Hepatocyte (in vitro differentiated cells): ENCODE measurements around the gene TNNC1. TPM values are rescaled to one million over a fixed set of nuclear protein-coding genes. Genes with fewer than 3 reads are reported as not detected.

ENCODE experiments used
- DNase-seq: peaks from one replicate; pipeline ENCODE4 v3.0.0-alpha.2; 2016; ENCODE audit warnings: low spot score
- H2AFZ ChIP-seq: fragments of 200-600 bp; sonication (generic); 2 replicates; pipeline ENCODE4 v1.6.0; 2016; ENCODE audit warnings: antibody characterized with exemption, mild to moderate bottlenecking
- H3K27ac ChIP-seq: fragments of 200-600 bp; sonication (generic); 2 replicates; pipeline ENCODE4 v1.5.1; 2016; ENCODE audit warnings: mild to moderate bottlenecking
- H3K27me3 ChIP-seq: fragments of 200-600 bp; sonication (generic); 2 replicates; pipeline ENCODE4 v1.6.1; 2016
- H3K36me3 ChIP-seq: fragments of 200-600 bp; sonication (generic); replicated peaks from 2 replicates; pipeline ENCODE4 v1.5.1; 2016; ENCODE audit warnings: low read depth; ENCODE audit not compliant: insufficient read depth
- H3K4me1 ChIP-seq: fragments of 200-600 bp; sonication (generic); 2 replicates; pipeline ENCODE4 v1.5.1; 2016; ENCODE audit warnings: mild to moderate bottlenecking, moderate library complexity; ENCODE audit not compliant: insufficient read depth
- H3K4me2 ChIP-seq: fragments of 200-600 bp; sonication (generic); 2 replicates; pipeline ENCODE4 v1.6.0; 2016
- H3K4me3 ChIP-seq: fragments of 200-600 bp; sonication (generic); 2 replicates; pipeline ENCODE4 v1.5.1; 2016; ENCODE audit warnings: mild to moderate bottlenecking
- H3K79me2 ChIP-seq: fragments of 200-600 bp; sonication (generic); 2 replicates; pipeline ENCODE4 v1.6.0; 2017; ENCODE audit warnings: mild to moderate bottlenecking
- H3K9me2 ChIP-seq: fragments of 200-600 bp; sonication (generic); replicated peaks from 2 replicates; pipeline ENCODE4 v1.6.0; 2017; ENCODE audit warnings: mild to moderate bottlenecking; ENCODE audit not compliant: insufficient read depth
- H3K9me3 ChIP-seq: fragments of 200-600 bp; sonication (generic); 2 replicates; pipeline ENCODE4 v1.5.1; 2016; ENCODE audit warnings: low read depth, mild to moderate bottlenecking
- H4K20me1 ChIP-seq: fragments of 200-600 bp; sonication (generic); 2 replicates; pipeline ENCODE4 v1.6.0; 2016; ENCODE audit warnings: mild to moderate bottlenecking; ENCODE audit not compliant: insufficient read depth, poor library complexity, severe bottlenecking
- EZH2 ChIP-seq: fragments of 200-600 bp; sonication (generic); IDR thresholded peaks from 2 replicates; pipeline ENCODE4 v1.6.1; 2016; ENCODE audit warnings: antibody characterized with exemption, mild to moderate bottlenecking, borderline replicate concordance
- EZH2phosphoT487 ChIP-seq: fragments of 200-600 bp; sonication (generic); IDR thresholded peaks from one replicate; pipeline ENCODE4 v1.6.1; 2018; ENCODE audit warnings: antibody characterized with exemption, mild to moderate bottlenecking, low read depth, moderate library complexity; ENCODE audit not compliant: unreplicated experiment, severe bottlenecking
- WGBS: methylation state at CpG from one replicate; pipeline ENCODE4 v1.1.6; 2016; ENCODE audit warnings: low lambda C conversion rate; ENCODE audit errors: missing lambda C conversion rate; 5-methylcytosine and 5-hydroxymethylcytosine counted together
- polyA plus RNA-seq: library from polyadenylated mRNA; unstranded; fragments of >200 nt; fragmentation: Nextera tagmentation; extraction: Ambion mirVana; gene quantifications from 2 replicates; pipeline ENCODE4 v1.2.1, GENCODE V29; 2016
- total RNA-seq: library from RNA; depleted of rRNA; stranded (reverse); fragments of >200 nt; gene quantifications from 2 replicates; pipeline ENCODE4 v1.2.3, GENCODE V29; 2014
- TF ChIP-seq, protein P1 (sequence below): fragments of 200-600 bp; sonication (generic); IDR thresholded peaks from 2 replicates; pipeline ENCODE4 v1.5.1; 2016; ENCODE audit warnings: antibody characterized with exemption, mild to moderate bottlenecking; ENCODE audit not compliant: poor library complexity

TNNC1 gene
- total and polyA plus RNA-seq, 2 experiments from 2014 or later, result 9.7 to 15.0 TPM

DNA sequence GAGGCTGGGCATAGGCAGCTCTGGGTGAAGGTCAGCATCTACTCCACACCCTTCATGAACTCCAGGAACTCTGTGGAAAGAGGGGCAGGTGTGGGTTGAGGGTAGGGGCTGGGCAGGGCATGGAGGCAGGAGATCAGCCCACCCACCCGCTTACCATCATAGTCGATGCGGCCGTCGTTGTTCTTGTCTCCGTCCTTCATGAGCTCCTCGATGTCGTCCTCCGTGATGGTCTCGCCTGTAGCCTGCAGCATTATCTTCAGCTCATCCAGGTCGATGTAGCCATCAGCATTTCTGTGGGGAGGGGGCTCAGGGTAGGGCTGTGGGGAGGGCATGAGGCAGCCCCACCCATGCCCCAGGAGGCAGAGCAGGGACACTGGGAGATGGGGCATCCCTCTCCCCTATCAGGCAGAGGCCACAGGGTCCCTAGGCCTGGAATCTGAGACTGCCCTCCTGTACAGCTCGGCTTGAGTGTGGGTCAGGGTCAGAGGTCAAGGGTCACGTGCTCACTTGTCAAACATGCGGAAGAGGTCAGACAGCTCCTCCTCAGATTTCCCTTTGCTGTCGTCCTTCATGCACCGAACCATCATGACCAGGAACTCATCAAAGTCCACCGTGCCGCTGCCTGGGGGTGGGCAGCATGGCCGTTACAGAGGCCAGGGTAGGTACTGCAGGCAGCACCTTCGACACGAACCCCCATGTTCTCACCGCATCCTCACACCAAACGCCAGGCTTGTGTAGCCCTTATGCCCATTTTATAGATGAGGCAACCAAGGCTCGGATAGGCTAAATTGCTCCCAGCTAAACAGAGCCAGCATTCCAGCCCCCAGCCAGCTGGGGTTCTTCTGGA lies 2.4 kb downstream of the TNNC1 start:
- no peak overlapping the region for H3K4me2 ChIP-seq
- H3K36me3 ChIP-seq, result no peaks in the 10 kb centered on the region

DNA sequence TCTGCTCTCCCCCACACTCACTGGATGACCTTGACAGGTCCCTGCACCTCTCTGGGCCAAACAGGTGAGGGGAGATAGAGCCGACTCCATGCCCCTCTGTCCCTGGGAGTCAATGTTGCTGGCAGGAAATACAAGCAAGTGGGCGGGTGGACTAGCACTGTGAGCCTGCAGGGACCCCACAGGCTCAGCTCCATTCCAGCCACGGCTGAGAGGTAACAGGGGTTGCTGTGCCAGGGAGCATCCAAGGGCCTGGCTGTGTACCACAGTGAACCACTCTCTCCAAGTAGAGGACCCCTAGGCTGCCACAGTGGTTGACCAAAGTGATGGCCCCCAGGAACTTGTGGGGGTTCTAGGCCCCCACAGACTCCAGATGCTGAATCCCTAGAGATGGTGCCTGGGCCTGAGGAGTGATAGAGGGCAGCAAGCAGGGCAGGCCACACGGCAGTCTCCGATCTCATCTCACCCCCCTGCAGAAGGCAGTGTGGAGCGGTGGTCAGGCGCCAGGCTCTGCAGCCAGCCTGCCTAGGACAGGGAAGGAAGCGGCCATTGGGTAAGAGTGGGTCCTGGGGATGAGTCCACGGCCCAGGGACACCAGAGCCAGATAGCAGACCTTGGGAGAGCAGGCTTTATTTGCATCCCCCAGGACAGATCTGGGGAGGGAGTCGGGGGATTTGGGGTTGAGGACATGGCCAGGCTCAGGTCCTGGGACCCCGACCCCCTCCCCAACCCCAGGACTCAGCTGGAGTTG lies 3.2 kb downstream of the TNNC1 start:
- no peaks in the 10 kb centered on the region for H3K9me2 ChIP-seq
- TF ChIP-seq, protein P1, sequence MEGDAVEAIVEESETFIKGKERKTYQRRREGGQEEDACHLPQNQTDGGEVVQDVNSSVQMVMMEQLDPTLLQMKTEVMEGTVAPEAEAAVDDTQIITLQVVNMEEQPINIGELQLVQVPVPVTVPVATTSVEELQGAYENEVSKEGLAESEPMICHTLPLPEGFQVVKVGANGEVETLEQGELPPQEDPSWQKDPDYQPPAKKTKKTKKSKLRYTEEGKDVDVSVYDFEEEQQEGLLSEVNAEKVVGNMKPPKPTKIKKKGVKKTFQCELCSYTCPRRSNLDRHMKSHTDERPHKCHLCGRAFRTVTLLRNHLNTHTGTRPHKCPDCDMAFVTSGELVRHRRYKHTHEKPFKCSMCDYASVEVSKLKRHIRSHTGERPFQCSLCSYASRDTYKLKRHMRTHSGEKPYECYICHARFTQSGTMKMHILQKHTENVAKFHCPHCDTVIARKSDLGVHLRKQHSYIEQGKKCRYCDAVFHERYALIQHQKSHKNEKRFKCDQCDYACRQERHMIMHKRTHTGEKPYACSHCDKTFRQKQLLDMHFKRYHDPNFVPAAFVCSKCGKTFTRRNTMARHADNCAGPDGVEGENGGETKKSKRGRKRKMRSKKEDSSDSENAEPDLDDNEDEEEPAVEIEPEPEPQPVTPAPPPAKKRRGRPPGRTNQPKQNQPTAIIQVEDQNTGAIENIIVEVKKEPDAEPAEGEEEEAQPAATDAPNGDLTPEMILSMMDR, result no peak
- TF ChIP-seq EZH2, result no peak
- no peak for TF ChIP-seq EZH2phosphoT487
- peaks cover 6% of the 10 kb centered on the region for H3K79me2 ChIP-seq
- 87% methylated on average over 10 of the region's 11 CpGs for WGBS
- DNase-seq, result no peak
- H3K4me2 ChIP-seq, result no peak overlapping the region
- H3K36me3 ChIP-seq, result no peaks in the 10 kb centered on the region
- peaks cover 16% of the 10 kb centered on the region for H3K4me1 ChIP-seq
- H3K27me3 ChIP-seq, result no peaks in the 10 kb centered on the region
- H3K4me3 ChIP-seq, result no peak overlapping the region
- H2AFZ ChIP-seq, result no peak overlapping the region
- no peaks in the 10 kb centered on the region for H3K9me3 ChIP-seq
- H4K20me1 ChIP-seq, result no peaks in the 10 kb centered on the region
- no peak overlapping the region for H3K27ac ChIP-seq

More for the DNA sequence above, 2.4 kb downstream of the TNNC1 start:
- H3K4me3 ChIP-seq, result no peak overlapping the region
- H3K9me3 ChIP-seq, result no peaks in the 10 kb centered on the region
- no peak overlapping the region for H2AFZ ChIP-seq
- 88% methylated on average over 23 of the region's 24 CpGs for WGBS
- no peak for DNase-seq
- H3K27ac ChIP-seq, result no peak overlapping the region
- H3K79me2 ChIP-seq, result peaks cover 13% of the 10 kb centered on the region
- no peaks in the 10 kb centered on the region for H3K27me3 ChIP-seq
- TF ChIP-seq EZH2phosphoT487 (no peak), EZH2 (no peak)
- TF ChIP-seq, protein P1, result no peak
- no peaks in the 10 kb centered on the region for H4K20me1 ChIP-seq
- no peaks in the 10 kb centered on the region for H3K9me2 ChIP-seq
- H3K4me1 ChIP-seq, result peaks cover 16% of the 10 kb centered on the region

DNA sequence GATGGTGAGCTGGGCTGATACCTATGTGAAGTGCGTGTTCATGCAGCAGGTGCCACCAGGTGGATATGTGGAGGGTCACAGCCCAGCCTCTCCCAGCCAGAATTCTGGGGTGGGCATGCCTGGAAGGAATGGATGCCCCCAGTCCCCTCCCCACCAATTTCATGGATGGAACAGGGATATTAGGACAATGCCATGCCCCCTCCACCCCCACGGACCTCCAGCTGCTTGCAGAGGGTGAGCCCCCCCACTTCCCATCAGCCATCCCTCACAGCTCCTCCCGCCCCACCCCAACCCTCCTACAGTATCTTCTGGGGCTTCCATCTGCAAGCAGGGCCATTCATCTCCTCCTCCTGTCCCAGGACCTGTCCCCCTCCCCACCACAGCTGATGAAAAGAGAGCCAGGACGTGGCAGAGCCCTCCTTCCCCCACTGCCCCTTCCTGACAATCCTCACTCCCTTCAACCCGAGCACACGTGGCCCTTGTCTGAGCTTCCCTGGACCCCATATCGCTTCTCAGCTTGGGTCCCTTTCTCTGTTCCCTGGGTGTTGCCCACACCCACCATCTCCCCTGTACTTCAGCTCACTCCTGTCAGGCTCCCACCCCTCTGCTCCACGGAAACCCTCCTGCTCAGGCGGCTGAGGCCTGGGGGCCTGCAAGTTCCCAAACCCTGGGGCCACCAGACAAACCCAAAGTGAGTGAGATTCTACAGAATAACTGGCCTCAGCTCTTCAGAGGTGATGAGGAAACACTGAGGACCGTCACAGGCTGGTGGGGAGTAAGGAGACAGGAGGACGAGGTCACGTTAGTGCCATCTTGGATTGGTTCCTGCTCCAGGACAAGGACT lies 6.1 kb downstream of the TNNC1 start:
- Histone ChIP-seq H3K9me2 (no peaks in the 10 kb centered on the region), H2AFZ (no peak overlapping the region), H3K4me1 (peaks cover under 1% of the 10 kb centered on the region), H3K9me3 (no peaks in the 10 kb centered on the region), H3K36me3 (no peaks in the 10 kb centered on the region), H3K27me3 (no peaks in the 10 kb centered on the region), H3K4me3 (no peak overlapping the region), H3K4me2 (no peak overlapping the region), H3K79me2 (no peaks in the 10 kb centered on the region), H3K27ac (no peak overlapping the region), H4K20me1 (no peaks in the 10 kb centered on the region)
- TF ChIP-seq, protein P1, result no peak
- TF ChIP-seq EZH2phosphoT487 (no peak), EZH2 (no peak)
- WGBS, result 83% methylated on average over 10 of the region's 12 CpGs
- no peak for DNase-seq
